Activated B cell treated with CpG ODN at 0.5 μM for 24 hours (primary cell): ENCODE data around the gene NPW. TPM values are rescaled to one million over a fixed set of nuclear protein-coding genes. Genes with fewer than 3 reads are reported as not detected.
A peak's percentile ranks its signal among the peaks of the same experiment; 100 is the strongest.

Experiments
- ATAC-seq: fragments of 200-7000 bp; cut with Tn5 transposase; one replicate; pipeline ENCODE4 v1.10.0; 2021; ENCODE audit warnings: low read depth, mild to moderate bottlenecking, moderate library complexity
- CTCF ChIA-PET: fragments of 350-600 bp; sonication (Branson Sonifier 250); formaldehyde crosslinking; loops from one replicate; lab custom pipeline; 2021; ENCODE audit warnings: antibody characterized with exemption; lab: Charles Lee
- POLR2A ChIA-PET: fragments of 350-600 bp; sonication (Branson Sonifier 250); formaldehyde crosslinking; loops from one replicate; lab custom pipeline; 2021; ENCODE audit warnings: antibody characterized with exemption; lab: Charles Lee
- DNase-seq: peaks from one replicate; pipeline ENCODE4 v3.0.0; 2022
- H3K27ac Mint-ChIP-seq: one replicate; pipeline ENCODE4 v1.8.0; 2020; ENCODE audit warnings: mixed read lengths
- H3K27me3 Mint-ChIP-seq: one replicate; pipeline ENCODE4 v1.8.0; 2021; ENCODE audit warnings: mixed read lengths
- H3K36me3 Mint-ChIP-seq: one replicate; pipeline ENCODE4 v1.8.0; 2021; ENCODE audit warnings: low read depth, mixed read lengths
- H3K4me1 Mint-ChIP-seq: one replicate; pipeline ENCODE4 v1.8.0; 2021; ENCODE audit warnings: mixed read lengths
- H3K4me3 Mint-ChIP-seq: one replicate; pipeline ENCODE4 v1.8.0; 2020; ENCODE audit warnings: mild to moderate bottlenecking, mixed read lengths
- H3K9me3 Mint-ChIP-seq: one replicate; pipeline ENCODE4 v1.8.0; 2020; ENCODE audit warnings: mixed read lengths
- CTCF ChIP-seq: fragments of 200-600 bp; IDR thresholded peaks from one replicate; pipeline ENCODE4 v1.8.0; 2022; ENCODE audit warnings: antibody characterized with exemption, mild to moderate bottlenecking
- intact Hi-C: fragments of 100-400 bp; cut with micrococcal nuclease; formaldehyde crosslinking; loops from one replicate; pipeline ENCODE4 v1.15.1; 2024
- total RNA-seq: library from RNA; stranded (reverse); gene quantifications from 2 replicates; pipeline ENCODE4 v1.2.3, GENCODE V29; 2022

The NPW gene
- total RNA-seq, 1 donor from 2014 or later: 1.5 TPM

- no peaks in the 10 kb centered on the region for H3K27me3 Mint-ChIP-seq
- POLR2A ChIA-PET: interaction anchor here (0.6 to 1.7 kb wide), 2 partner anchors 22 to 111 kb away, joined by 3 to 9 read pairs; partner anchors contain the start of gene TRAF7
- peaks cover 24% of the 10 kb centered on the region for H3K4me1 Mint-ChIP-seq
- H3K4me3 Mint-ChIP-seq: no peak overlapping the region
- DNase-seq: no peak
- no peaks in the 10 kb centered on the region for H3K36me3 Mint-ChIP-seq
- H3K9me3 Mint-ChIP-seq: no peaks in the 10 kb centered on the region
- no peak overlapping the region for H3K27ac Mint-ChIP-seq
- CTCF ChIA-PET: no interaction called here
- intact Hi-C loops: no loop called here
- ATAC-seq: no peak
- no peak for TF ChIP-seq CTCF
These were observed 25.0 kb downstream of the NPW start for GRCh38 chr16:2044541-2044940.

- Mint-ChIP-seq H3K9me3 (no peaks in the 10 kb centered on the region), H3K4me1 (peaks cover 24% of the 10 kb centered on the region), H3K27ac (no peak overlapping the region), H3K27me3 (no peaks in the 10 kb centered on the region), H3K36me3 (peaks cover 10% of the 10 kb centered on the region), H3K4me3 (peak overlapping the region; percentile 89)
- POLR2A ChIA-PET: interaction anchor here (0.6 to 1.9 kb wide), 2 partner anchors 82 to 91 kb away, joined by 4 to 12 read pairs; partner anchors contain the start of gene RPS2
- no peak for TF ChIP-seq CTCF
- no peak for DNase-seq
- ATAC-seq: no peak
- intact Hi-C loops: loop anchor here (5.0 kb wide), 1 partner anchor 76 kb away; no protein-coding TSS in a partner anchor
- CTCF ChIA-PET: interaction anchor here (1.2 kb wide), 1 partner anchor 94 kb away, joined by 3 read pairs; no protein-coding TSS in a partner anchor
These were observed 26.6 kb downstream of the NPW start for GRCh38 chr16:2045965-2046892.

GRCh38 chr16:2046893-2047329, 27.3 kb downstream of the NPW start:
- no peak overlapping the region for H3K27ac Mint-ChIP-seq
- peaks cover 14% of the 10 kb centered on the region for H3K36me3 Mint-ChIP-seq
- intact Hi-C loops: loop anchor here (1.0 to 5.0 kb wide), 5 partner anchors 24 to 158 kb away; partner anchors contain the start of genes MLST8, NDUFB10 and ZNF598
- TF ChIP-seq CTCF: no peak
- POLR2A ChIA-PET: interaction anchor here (0.6 to 1.9 kb wide), 7 partner anchors 10 to 159 kb away, joined by 3 to 30 read pairs (median 4); partner anchors contain the start of genes MLST8, RPS2 and TRAF7
- ATAC-seq (no peak), DNase-seq (no peak)
- H3K4me1 Mint-ChIP-seq: peaks cover 24% of the 10 kb centered on the region
- no peaks in the 10 kb centered on the region for H3K9me3 Mint-ChIP-seq
- CTCF ChIA-PET: interaction anchor here (1.2 kb wide), 2 partner anchors 43 to 94 kb away, joined by 3 to 5 read pairs; no protein-coding TSS in a partner anchor
- no peaks in the 10 kb centered on the region for H3K27me3 Mint-ChIP-seq
- peak overlapping the region; percentile 89 for H3K4me3 Mint-ChIP-seq

GRCh38 chr16:2047330-2048115, 27.9 kb downstream of the NPW start, which contains the start of the genes NTHL1 and TSC2:
NTHL1 (minus strand) TSS chr16:2047834; CDS start chr16:2047823, 11 bp downstream.
TSC2 (plus strand) TSS chr16:2047985; CDS start chr16:2048616, 631 bp downstream.
- intact Hi-C loops: loop anchor here (1.0 to 5.0 kb wide), 5 partner anchors 24 to 158 kb away; partner anchors contain the start of genes MLST8, NDUFB10 and ZNF598
- TF ChIP-seq CTCF: no peak
- peak within 1 kb of the TSS; percentile 66 for H3K27ac Mint-ChIP-seq
- ChIA-PET POLR2A (interaction anchor here (0.6 to 1.9 kb wide), 14 partner anchors 10 to 485 kb away, joined by 3 to 30 read pairs (median 4); partner anchors contain the start of genes MLST8, NHERF2, RPS2 and TRAF7), CTCF (interaction anchor here (0.7 to 1.2 kb wide), 2 partner anchors 44 to 92 kb away, joined by 4 to 5 read pairs; no protein-coding TSS in a partner anchor)
- no peaks in the 10 kb centered on the region for H3K9me3 Mint-ChIP-seq
- H3K4me3 Mint-ChIP-seq: peak within 1 kb of the TSS; percentile 89
- peaks cover 24% of the 10 kb centered on the region for H3K4me1 Mint-ChIP-seq
- peak; percentile 93 for DNase-seq
- H3K36me3 Mint-ChIP-seq: peaks cover 21% of the 10 kb centered on the region
- peak; percentile 95 for ATAC-seq
- no peaks in the 10 kb centered on the region for H3K27me3 Mint-ChIP-seq
